A172 (cell line): ENCODE results near the gene IL9. TPM values are rescaled to one million over a fixed set of nuclear protein-coding genes. Genes with fewer than 3 reads are reported as not detected.
"Not testable (repeated sequence)": the region's sequence is repeated elsewhere in the genome, so short reads cannot be mapped to it uniquely, and the experiment has no call there.

Experiments used
- DNase-seq: peaks from one replicate; pipeline ENCODE4 v3.0.0-alpha.2; 2015; ENCODE audit warnings: low spot score
- total RNA-seq: library from RNA; depleted of rRNA; stranded (reverse); fragments of >200 nt; shearing (Covaris generic); gene quantifications from 2 replicates; pipeline ENCODE4 v1.2.3, GENCODE V29; 2014

Gene IL9
- total RNA-seq, 1 experiment from 2014 or later, result not detected

DNA sequence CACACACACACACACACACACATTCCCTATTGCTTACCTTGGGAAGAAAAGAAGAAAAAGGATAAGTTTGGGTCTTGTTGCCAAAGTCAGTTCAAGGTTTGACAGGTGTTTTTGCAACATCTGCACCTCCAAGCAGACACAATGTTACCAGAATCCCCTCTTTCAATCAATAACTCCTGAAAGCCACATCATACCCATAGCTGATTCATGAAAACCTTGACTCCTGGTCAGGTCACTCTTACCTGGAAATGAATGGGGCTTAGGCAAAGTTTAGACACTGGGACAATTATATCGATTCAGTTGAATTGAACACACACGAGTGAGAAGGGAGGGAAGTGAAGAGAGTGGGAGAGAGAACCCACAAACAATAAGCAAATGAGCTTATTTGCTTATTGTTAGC is 27.0 kb downstream of the IL9 start:
- no peak for DNase-seq

DNA sequence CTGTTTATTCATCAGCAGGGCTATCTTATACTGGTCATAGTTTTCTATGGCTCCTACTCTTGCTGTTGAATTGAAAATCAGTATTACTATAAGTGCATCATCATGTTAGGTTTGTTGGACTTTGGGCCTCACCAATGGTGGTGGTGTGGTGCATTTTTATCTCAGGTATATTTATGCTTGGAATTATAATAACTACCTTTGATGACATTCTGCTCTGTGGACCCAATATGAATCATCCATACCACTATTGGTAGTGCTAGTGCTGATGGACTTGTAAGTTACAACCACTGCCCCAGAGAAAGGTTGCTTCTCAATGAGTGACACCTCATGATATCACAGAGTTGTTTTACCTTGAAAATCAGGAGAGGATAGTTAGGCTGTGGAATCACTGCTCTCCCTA is 28.0 kb downstream of the IL9 start:
- no peak for DNase-seq

DNA sequence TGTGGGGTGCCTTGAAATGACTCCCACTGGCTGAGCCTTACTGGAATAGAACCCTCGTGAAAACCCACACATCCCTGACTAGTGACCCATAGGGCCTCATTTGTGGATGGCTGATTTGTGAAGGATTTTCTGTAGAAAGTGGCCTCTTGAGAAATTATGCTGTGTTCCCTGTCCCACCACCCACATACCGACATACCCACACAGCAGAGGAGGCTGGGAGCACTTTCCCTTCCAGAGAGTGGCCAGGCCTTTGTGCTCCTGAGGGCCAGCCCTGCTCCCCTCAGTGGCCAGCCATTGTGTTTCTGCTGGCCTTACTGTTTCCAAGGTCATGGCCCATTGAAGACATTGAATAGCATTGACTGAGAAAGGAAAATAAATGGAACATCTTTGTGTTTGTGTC is 29.6 kb downstream of the IL9 start:
- DNase-seq, result no peak

DNA sequence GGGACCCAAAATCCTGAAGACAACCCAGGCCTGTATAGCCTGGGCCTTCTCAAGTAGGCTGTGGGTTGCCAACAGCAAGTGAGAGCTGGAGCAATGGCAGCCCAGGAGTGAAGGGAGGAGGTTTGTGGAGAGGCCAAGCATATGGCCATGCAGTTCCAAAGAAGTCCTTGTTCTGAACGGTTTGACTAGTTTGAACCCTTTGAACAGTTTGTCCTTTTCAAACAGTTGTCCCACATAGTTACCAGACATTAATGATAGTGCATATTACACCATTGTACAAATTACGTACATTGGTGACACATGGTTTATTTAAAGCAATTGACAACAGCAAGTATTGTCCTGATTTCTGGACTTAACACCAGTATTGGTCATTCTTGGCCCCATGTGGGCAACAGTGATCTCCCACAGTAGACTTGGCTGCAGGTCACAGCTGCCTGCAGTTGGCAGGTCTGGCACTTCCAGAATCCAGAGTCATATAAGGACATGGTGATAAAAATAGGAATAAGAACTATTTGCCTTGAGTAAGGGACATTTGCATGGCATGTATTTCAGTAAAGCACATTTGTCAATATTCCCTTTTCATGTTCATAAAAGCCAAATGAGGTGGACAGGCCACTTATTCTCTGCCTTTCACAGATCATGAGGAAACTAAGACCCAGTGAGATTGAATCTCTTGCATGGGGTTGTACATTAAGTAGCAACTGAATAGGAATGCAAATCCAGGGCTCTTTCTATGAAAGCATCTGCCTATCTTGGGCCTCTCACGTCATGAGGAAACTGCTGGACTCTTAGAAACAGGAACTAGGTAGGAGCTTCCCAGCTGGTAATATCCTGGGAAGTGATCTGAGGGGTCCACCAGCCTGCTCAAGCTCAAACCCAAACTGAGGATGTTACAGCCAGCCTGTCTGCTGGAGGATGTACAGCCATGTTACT is 30.9 kb downstream of the IL9 start:
- DNase-seq, result no peak

DNA sequence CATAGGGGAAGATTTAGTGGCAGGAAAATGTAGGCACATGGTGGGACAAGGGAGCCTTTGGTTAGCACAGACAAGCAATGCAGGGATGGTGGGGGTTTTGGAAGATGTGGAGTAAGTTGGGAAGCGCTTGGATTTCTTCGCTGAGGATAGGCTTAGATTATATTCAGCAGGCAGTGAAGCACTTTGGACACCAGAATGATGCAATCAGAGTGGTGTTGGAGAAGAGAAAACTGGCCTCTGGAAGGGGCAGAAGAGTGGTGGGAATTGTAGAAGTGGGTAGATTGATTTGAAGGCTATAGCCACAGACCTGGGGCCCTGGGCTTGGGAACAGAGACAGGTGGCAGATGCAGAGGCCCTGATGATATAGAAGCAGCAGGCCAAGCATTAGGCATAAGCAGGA is 32.9 kb downstream of the IL9 start:
- no peak for DNase-seq

DNA sequence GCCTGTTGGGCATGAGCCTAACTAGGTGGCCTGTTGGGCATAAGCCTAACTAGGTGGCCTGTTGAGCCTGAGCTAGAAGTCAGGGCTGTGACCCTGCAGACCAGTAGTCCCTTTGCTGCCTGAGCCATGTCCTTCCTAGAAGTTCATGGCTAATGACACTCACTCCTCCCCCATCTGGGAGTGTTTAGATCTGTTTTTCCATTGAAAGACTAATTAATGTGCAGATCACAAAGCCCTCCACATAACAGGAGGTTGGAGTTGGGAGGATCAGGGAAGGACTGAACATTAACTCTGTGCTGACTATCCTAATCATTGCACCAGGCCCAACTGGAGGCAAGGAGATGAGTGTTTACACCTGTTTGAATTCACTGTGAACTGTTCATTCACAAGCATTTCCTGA is 33.6 kb downstream of the IL9 start:
- no peak for DNase-seq

DNA sequence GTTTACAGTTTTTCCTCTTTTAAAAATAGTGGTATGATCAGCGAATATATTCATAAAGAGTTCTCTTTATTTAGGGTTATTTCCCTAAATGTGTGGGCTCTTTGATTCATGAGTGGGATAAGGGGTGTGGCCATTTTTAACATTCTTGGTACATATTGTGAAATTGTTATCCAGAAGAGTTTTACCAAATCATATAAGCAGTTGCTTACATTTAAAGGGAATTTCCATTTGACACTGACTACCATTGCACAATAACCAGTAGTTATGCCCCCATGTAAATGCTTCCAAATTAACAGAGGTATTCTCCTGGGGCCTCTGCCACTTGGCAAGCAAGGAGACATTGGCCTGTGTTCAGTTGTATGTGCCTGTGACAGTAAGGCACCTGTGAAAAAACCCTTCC is 34.0 kb downstream of the IL9 start:
- DNase-seq, result no peak

DNA sequence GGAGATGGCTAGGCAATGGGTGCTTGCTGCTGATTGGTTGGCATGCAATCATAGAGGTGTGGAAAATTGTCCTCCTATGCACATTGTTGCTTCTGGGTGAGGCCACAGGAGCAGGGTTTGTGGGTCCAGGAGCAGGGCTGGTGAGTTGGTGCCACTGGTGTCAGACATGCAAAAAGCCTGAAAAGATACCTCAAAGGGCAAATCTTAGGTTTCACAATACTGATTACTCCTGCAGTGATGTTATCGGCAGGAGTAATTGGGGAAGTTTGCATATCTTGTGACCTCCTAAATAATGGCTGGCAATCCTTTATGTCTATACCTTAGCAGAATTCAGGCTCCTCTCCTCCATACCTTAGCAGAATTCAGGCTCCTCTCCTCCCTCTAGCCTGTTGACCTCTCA is 36.0 kb downstream of the IL9 start:
- DNase-seq, result no peak

DNA sequence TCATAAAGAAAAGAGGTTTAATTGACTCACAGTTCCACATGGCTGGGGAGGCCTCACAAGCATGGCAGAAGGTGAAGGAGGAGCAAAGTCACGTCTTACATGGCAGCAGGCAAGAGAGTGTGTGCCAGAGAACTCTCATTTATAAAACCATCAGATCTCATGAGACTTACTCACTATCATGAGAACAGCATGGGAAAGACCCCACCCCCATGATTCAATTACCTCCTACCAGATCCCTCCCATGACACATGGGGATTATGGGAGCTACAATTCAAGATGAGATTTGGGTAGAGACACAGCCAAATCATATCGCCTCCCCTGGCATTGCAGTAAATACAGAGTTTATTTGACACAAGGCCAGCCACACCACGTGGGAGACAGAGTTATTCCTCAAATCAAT is 36.5 kb downstream of the IL9 start:
- not testable (repeated sequence) for DNase-seq

DNA sequence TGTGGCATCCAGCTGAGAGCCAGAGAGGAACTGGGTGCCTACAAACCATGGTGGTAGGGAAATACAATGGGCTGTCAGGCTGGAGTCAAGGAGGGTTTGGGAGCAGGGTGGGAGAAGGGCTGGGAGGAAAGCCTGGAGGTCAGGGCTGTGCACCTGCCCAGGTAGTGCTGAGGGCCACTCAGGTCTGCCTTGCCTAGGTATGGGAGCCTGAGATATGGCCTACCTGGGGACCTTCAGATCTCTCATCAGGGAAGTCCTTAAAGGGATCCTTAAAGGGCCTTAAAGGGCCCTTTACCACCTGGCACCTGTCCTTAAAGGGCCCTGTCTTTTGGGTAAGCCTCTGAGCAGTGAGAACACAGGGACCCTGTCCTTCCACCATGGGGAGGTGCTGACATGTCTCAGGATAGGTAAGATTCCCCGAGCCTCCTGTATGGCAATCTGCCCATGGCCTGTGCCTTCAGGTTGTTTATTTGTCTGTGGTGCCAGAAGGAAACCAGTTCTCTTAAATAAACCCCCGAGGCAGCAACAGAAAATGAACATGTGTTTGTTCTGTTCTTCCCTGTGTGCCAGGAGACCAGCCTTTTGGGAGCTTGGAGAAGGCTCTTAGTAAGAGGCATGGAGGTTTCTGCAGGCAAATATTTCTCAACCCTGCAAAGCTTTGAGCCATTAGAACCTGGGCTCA is 37.9 kb downstream of the IL9 start:
- DNase-seq, result no peak

DNA sequence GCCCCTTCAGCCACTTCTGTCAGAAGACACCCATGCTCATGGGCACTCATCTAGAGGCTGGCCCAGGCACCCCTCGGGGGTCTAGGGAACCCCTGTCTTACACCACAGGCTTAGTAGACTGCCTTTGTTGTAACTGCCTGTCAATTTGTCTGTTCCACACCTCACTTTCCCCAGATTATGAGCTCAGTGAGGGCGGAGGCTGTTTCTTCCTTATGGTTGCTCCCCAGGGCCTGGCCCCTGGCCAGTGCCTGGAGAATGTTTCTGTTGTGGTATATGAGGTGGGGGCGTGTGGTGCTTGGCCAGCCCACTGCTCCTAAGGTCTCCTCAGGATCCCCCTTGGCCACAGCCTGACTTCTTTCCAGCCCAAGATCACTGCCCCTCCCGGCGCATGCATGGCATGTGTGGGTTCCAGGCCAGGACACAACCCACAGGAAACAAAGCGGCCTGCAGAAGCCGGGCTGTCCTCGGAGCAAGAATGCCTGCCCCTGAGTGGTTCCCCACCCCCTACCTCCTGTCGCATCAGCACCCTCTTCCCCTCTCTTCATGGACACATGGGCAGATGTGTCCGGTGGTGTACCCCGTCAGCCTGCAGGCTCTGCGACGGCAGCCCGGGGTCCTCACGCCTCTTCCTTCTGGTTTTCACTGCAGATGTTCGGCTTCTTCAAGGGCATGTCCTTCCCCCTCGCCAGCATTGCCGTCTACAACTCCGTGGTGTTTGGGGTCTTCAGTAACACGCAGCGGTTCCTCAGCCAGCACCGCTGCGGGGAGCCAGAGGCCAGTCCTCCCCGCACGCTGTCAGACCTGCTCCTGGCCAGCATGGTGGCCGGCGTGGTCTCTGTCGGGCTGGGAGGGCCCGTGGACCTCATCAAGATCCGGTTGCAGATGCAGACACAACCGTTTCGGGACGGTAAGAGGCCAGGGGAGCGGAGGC is 43.5 kb downstream of the IL9 start:
- DNase-seq, result no peak

DNA sequence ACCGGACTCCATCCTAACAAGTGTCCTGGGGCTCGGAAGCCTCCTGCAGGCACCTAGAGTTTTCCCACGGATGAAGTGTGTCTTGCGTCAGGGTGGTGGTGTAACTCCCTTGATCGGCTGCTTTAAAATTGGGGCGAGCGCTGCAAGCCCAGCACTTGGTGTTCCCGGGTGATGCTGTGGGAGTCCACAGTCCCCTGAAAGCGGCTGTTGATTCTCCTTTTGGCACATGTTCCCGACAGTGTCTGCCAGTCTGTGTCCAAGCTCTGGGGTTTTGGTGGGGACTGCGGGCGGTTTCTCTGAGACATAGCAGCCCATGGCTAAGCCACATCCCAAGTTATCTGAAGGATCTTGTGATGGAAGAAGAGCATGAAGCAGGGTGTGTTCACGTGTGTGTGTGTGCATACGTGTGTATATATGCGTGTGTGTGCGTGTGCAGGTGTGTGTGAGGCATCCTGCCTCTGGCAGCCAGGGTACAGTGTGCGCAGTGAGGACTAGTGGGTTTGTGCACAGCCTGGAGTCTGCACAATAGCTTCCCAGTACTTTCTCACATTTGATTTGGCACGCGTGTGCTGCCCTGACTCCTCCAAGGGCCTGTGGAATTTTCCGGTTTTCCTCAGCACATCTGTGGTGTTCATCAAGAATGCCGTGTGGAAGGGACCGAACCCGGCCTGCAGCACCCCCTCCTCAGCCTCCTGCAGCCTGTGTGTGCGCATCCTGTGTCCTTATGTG is 44.3 kb downstream of the IL9 start:
- DNase-seq, result no peak

DNA sequence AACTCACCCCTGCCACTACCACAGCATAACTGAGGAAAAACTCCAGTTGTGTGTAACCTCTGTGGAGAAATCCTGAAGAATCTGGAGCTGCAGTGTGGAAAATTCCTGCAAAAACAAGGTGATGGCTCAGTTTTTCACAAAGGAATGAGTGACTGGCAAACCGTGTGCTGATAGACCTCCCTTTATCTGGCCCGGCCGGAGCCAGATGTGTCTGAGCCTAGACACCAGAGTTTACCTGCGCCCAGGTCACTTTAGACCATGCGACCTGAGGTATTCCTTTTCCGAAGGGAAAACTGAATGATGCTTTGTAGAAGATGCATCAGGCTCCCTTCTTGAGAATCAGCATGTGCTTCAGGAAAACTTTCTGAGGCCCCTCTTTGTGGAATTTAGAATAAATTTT is 45.0 kb downstream of the IL9 start:
- no peak for DNase-seq

DNA sequence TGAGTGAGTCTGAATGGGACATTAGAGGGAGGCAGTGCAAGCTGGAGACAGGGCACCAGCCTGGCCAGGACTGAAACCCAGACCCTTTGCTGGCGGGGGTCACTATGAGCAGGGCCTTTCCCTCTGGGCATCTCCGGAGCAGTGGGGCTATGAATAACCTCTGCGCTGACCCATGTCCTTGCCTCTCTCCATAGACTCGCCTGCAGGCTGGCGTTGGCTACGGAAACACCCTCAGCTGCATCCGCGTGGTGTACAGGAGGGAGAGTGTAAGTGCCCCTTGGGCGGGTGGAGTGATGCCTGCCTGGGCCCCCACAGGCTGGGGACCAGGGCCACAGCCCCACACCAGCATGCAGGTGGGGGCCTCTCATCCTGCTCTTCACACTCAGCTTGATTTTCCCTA is 45.4 kb downstream of the IL9 start:
- no peak for DNase-seq

DNA sequence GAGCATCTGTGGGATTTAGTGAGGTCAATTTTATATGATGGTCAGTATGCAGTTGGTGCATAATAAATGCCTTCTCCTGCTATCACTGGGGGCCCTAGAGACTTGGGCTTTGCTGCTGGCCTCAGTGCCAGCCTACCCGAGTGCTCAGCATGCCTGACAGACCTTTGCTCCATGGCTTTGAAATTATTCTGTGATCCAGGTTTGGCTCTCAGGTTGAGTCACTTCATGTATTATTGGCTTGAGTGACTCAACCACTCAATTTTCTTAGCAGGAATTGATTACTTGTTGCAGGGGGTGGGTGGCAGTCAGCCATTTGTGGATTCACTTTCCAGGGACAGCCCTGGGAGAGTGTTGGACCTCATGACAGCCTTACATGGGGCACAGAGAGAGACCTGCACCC is 47.7 kb downstream of the IL9 start:
- DNase-seq, result no peak

DNA sequence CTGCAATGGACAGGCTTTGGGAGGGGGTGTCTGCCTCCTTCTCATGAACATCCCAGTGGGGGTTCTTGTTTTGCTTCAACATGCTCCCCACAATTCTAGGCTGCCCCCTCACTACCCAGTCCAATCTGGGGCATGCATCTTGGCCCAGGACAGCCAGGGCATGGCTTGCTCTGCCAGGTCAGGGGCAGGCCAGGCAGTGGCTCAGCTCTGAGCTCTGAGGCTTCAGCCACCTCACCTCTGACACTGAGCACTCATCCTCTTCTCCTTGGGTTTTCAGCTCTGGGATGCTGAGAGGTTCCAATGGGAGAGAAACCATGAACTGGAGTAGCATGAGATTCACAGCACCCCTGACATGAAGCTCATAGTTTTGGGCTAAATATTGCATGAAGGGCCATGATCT is 49.3 kb downstream of the IL9 start:
- no peak for DNase-seq

DNA sequence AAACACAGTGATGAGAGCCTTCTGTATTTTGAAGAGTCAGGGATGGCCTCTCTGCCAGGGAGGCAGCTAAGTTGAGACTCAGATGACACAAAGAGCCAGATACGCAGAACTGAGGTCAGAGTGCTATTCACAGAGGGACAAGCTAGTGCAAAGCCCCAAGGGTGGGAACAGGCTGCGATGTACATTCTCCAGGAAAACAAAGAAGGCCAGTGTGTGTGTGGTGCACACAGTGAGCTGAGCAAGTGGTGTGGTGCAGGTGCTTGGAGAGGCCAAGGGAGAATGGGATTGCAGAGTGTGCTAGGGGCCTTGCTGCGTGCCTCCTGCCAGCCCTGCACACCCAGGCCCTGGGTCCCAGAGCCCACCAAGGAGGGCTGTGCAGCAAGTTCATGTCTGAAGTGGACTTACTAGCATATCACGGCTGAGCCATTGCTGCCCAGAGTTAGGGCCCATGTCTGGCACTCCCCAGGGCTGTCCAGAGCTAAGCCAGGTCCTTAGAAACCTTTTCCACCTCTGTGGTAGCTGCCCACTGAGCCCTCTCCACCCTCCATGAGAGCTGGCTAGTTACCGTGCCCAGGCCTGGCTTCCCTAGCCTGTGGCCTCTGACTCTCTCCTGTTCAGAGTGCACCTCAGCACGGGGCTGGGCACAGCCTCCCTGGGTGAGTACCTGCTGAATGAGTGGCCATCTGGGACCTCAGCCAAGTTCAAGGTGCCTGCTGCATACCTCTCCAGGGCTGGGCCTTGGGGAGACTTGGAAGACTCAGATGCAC is 51.9 kb downstream of the IL9 start:
- DNase-seq, result no peak

DNA sequence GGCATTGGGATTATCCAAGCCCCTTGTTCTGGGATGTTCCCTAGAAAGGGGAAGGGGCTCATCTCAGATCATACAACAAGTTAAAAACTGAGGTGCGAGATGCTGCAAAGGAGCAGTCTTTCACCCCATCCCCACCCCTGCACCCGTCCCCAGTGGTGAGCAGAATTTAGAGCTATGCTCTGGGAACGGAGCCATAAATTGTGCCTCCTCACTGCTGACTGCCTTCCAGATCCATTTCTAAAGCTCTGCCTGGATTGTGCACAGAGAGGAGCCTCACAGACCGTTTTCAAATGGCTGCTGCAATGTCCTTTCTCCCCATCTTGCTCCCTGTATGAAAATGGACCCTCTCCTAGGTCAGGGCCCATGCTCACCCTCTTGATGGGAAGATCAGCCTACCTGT is 52.9 kb downstream of the IL9 start:
- DNase-seq, result no peak
